PC-3 (cell line): ENCODE data around the gene ARHGAP24.

Source experiments
- EZH2 ChIP-seq: fragments of 300-600 bp; sonication (generic); IDR thresholded peaks from one replicate; pipeline ENCODE4 v1.6.1; 2017; ENCODE audit warnings: antibody characterized with exemption, mild to moderate bottlenecking, low read length; ENCODE audit not compliant: unreplicated experiment
- TF ChIP-seq, protein P1 (sequence below): fragments of 300-600 bp; sonication (generic); conservative IDR thresholded peaks from 2 replicates; pipeline ENCODE4 v1.5.1; 2017; ENCODE audit warnings: antibody characterized with exemption, low read depth, mild to moderate bottlenecking, low read length

DNA sequence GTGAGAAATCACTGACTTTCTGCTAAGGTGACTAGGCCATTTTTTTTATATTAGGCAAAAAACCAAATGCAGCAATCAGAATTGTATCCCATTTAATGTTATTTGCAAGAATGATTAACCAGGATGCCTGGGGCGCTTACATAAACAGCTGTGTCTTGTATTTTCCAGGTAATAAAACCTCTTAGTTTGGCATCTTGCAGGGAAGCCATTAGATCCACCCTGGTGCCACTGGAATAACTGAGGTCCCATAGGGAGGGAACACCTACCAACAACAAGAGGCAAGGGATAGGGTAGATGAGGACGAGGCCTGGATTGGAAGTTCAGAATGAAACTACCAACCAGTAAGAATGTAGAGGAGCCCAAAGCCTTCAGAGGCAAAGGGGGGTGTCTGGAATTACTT is 288.3 kb downstream of the ARHGAP24 start:
- no peak for TF ChIP-seq EZH2
- TF ChIP-seq, protein P1, sequence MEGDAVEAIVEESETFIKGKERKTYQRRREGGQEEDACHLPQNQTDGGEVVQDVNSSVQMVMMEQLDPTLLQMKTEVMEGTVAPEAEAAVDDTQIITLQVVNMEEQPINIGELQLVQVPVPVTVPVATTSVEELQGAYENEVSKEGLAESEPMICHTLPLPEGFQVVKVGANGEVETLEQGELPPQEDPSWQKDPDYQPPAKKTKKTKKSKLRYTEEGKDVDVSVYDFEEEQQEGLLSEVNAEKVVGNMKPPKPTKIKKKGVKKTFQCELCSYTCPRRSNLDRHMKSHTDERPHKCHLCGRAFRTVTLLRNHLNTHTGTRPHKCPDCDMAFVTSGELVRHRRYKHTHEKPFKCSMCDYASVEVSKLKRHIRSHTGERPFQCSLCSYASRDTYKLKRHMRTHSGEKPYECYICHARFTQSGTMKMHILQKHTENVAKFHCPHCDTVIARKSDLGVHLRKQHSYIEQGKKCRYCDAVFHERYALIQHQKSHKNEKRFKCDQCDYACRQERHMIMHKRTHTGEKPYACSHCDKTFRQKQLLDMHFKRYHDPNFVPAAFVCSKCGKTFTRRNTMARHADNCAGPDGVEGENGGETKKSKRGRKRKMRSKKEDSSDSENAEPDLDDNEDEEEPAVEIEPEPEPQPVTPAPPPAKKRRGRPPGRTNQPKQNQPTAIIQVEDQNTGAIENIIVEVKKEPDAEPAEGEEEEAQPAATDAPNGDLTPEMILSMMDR = no peak
